SK-N-SH (cell line): ENCODE results near the gene PRADC1.
"Not testable (repeated sequence)": the region's sequence is repeated elsewhere in the genome, so short reads cannot be mapped to it uniquely, and the experiment has no call there.

Experiments used
- CHD2 ChIP-seq: fragments of 150-350 bp; IDR thresholded peaks from 2 replicates; pipeline ENCODE4 v1.6.1; 2018; ENCODE audit warnings: low read length; ENCODE audit not compliant: partially characterized antibody
- CTCF ChIP-seq: fragments of 200-600 bp; sonication (generic); IDR thresholded peaks from 2 replicates; pipeline ENCODE4 v1.6.1; 2017; ENCODE audit warnings: antibody characterized with exemption, mild to moderate bottlenecking, moderate library complexity
- EP300 ChIP-seq, 2 experiments: IDR thresholded peaks; 2 replicates each; pipeline versions ENCODE4 v1.4.0 to v1.6.1; 2012; ENCODE audit warnings: borderline replicate concordance in 1 of 2, low read depth in 1 of 2, low read length in 1 of 2
- EZH2phosphoT487 ChIP-seq: fragments of 200-600 bp; sonication (generic); IDR thresholded peaks from 2 replicates; pipeline ENCODE4 v1.6.1; 2017; ENCODE audit warnings: low read depth, mixed run types, mild to moderate bottlenecking, antibody characterized with exemption, moderate library complexity, borderline replicate concordance
- FOXJ3 ChIP-seq: sonication (generic); formaldehyde crosslinking; IDR thresholded peaks from 2 replicates; pipeline ENCODE4 v1.5.1; 2020; ENCODE audit warnings: mild to moderate bottlenecking, missing genetic modification reagents
- MAX ChIP-seq: IDR thresholded peaks from 2 replicates; pipeline ENCODE4 v1.4.0; 2012; ENCODE audit warnings: low read depth
- MXI1 ChIP-seq: IDR thresholded peaks from 2 replicates; pipeline ENCODE4 v1.6.1; 2012; ENCODE audit warnings: mild to moderate bottlenecking, low read depth, low read length, improper control_type of control experiment
- PBX3 ChIP-seq: IDR thresholded peaks from 2 replicates; pipeline ENCODE4; 2012
- POLR2AphosphoS5 ChIP-seq: IDR thresholded peaks from 2 replicates; pipeline ENCODE4 v1.6.1; 2012; ENCODE audit warnings: low read depth, low read length
- RAD21 ChIP-seq: IDR thresholded peaks from 2 replicates; pipeline ENCODE4 v1.6.1; 2012; ENCODE audit warnings: mild to moderate bottlenecking, low read length
- REST ChIP-seq: IDR thresholded peaks from 2 replicates; pipeline ENCODE4 v1.6.1; 2012; ENCODE audit warnings: mild to moderate bottlenecking, low read depth, low read length, moderate library complexity
- SMC3 ChIP-seq: IDR thresholded peaks from 2 replicates; pipeline ENCODE4 v1.6.1; 2012; ENCODE audit warnings: low read depth, low read length, improper control_type of control experiment
- TEAD4 ChIP-seq: IDR thresholded peaks from 2 replicates; pipeline ENCODE4 v1.4.0; 2012; ENCODE audit warnings: mild to moderate bottlenecking, borderline replicate concordance; ENCODE audit not compliant: insufficient read depth

- not testable (repeated sequence) for TF ChIP-seq EP300 (IDR thresholded peaks at IDR 0.05; ENCODE audit: borderline replicate concordance in 1 of 2, low read depth in 1 of 2, low read length in 1 of 2); EZH2phosphoT487; CTCF; POLR2AphosphoS5; PBX3; REST; MAX; RAD21; MXI1; CHD2; TEAD4; SMC3; FOXJ3 (CRISPR knock-in tag)
These were observed 29.8 kb upstream of the PRADC1 start for GRCh38 chr2:73262691-73263429.
